Esophagus muscularis mucosa (tissue), 4 donors: ENCODE measurements around the gene TP53RK. TPM values are rescaled to one million over a fixed set of nuclear protein-coding genes. Genes with fewer than 3 reads are reported as not detected.
A peak's percentile ranks its signal among the peaks of the same experiment; 100 is the strongest.

Source experiments
- DNase-seq: peaks from one replicate; pipeline ENCODE4 v3.0.0-alpha.2; 2017; ENCODE audit errors: extremely low spot score
- H3K27ac ChIP-seq, 4 donors: fragments of 200-600 bp; sonication (generic); replicated peaks in 1 of 4; 1 replicate in 3 of 4; 2 replicates in 1 of 4; pipeline ENCODE4 v1.5.1; 2016 to 2019; ENCODE audit warnings: mild to moderate bottlenecking in 1 of 4
- H3K27me3 ChIP-seq, 4 donors: fragments of 200-600 bp; sonication (generic); one replicate each; pipeline versions ENCODE4 v1.5.1 to v1.6.0; 2016 to 2019
- H3K36me3 ChIP-seq, 4 donors: fragments of 200-600 bp; sonication (generic); one replicate each; pipeline ENCODE4 v1.5.1; 2016 to 2019
- H3K4me1 ChIP-seq, 4 donors: fragments of 200-600 bp; sonication (generic); one replicate each; pipeline ENCODE4 v1.5.1; 2016 to 2019
- H3K4me3 ChIP-seq, 4 donors: fragments of 200-600 bp; sonication (generic); 1 replicate in 2 of 4; 2 replicates in 2 of 4; pipeline ENCODE4 v1.5.1; 2016 to 2019; ENCODE audit warnings: mild to moderate bottlenecking in 4 of 4, moderate library complexity in 1 of 4
- H3K9me3 ChIP-seq, 4 donors: fragments of 200-600 bp; sonication (generic); 1 replicate in 3 of 4; 2 replicates in 1 of 4; pipeline ENCODE4 v1.5.1; 2016 to 2019
- EP300 ChIP-seq: sonication (generic); formaldehyde crosslinking; IDR thresholded peaks from one replicate; pipeline ENCODE4 v1.6.1; 2017; ENCODE audit warnings: antibody characterized with exemption
- POLR2A ChIP-seq: fragments of 450-650 bp; IDR thresholded peaks from one replicate; pipeline ENCODE4 v1.6.1; 2017; ENCODE audit warnings: antibody characterized with exemption, moderate library complexity, mild to moderate bottlenecking, low read depth
- POLR2AphosphoS5 ChIP-seq, 2 donors: sonication (generic); formaldehyde crosslinking; IDR thresholded peaks; one replicate each; pipeline ENCODE4 v1.6.1; 2017; ENCODE audit warnings: antibody characterized with exemption in 2 of 2
- WGBS: methylation state at CpG from one replicate; pipeline ENCODE4 v1.1.5; 2018; 5-methylcytosine and 5-hydroxymethylcytosine counted together
- intact Hi-C: fragments of 100-400 bp; cut with DNase I; formaldehyde crosslinking; loops from one replicate; pipeline ENCODE4 v1.15.1; 2023
- total RNA-seq, 4 donors: library from RNA; depleted of rRNA; stranded (reverse); fragments of >200 nt; gene quantifications; one replicate each; pipeline versions ENCODE4 v1.1.0 to v1.2.1, GENCODE V29; 2016
- TF ChIP-seq, protein P1 (sequence below), 3 experiments: fragments of 200-600 bp in 2 of 3; fragments of 450-650 bp in 1 of 3; sonication (generic) in 2 of 3; IDR thresholded peaks; one replicate each; pipeline ENCODE4 v1.5.1; 2017 to 2019; ENCODE audit warnings: antibody characterized with exemption in 3 of 3, mild to moderate bottlenecking in 2 of 3, moderate library complexity in 1 of 3

TP53RK gene
- total RNA-seq, 4 donors from 2014 or later, result 19.9 to 22.2 (median 21.0) TPM

DNA sequence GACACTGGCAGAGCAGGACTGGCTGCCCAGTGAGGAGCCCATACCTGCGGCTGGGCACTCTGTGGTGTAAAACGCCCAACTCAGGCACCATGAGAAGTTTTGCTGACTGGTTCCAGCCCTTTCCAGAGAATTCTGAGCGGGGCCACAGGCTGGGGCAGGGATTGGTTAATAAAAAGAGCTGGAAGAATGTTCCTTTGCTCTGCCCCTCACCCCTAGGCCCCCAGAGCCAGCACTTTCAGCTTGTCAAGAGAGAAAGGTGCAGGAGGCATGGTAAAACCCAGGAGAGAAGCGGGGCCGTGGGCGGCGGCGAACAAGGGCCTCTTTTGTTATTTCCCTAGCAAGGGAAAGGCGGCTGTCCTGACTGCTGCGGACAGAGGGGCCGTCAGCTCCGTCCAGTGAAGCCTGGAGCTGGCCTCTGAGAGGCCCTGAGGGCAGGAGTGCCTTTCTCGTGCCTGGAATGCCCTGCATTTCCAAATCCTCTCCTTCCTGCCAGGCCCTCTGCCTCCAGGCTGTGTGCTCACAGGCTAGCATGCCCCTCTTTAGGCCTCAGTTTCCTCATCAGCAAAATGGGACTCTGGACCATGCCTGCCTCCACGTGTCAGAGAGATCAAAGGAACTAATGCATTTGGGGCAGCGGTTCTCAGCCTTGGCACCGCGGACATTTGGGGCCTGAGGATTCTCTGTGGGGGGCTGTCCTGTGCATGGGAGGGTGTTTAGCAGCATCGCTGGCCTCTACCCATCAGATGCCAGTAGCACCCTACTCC lies 50.9 kb downstream of the TP53RK start:
- TF ChIP-seq, protein P1, sequence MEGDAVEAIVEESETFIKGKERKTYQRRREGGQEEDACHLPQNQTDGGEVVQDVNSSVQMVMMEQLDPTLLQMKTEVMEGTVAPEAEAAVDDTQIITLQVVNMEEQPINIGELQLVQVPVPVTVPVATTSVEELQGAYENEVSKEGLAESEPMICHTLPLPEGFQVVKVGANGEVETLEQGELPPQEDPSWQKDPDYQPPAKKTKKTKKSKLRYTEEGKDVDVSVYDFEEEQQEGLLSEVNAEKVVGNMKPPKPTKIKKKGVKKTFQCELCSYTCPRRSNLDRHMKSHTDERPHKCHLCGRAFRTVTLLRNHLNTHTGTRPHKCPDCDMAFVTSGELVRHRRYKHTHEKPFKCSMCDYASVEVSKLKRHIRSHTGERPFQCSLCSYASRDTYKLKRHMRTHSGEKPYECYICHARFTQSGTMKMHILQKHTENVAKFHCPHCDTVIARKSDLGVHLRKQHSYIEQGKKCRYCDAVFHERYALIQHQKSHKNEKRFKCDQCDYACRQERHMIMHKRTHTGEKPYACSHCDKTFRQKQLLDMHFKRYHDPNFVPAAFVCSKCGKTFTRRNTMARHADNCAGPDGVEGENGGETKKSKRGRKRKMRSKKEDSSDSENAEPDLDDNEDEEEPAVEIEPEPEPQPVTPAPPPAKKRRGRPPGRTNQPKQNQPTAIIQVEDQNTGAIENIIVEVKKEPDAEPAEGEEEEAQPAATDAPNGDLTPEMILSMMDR (IDR thresholded peaks at IDR 0.05), result no peak
- TF ChIP-seq EP300 (no peak), POLR2AphosphoS5 (IDR thresholded peaks at IDR 0.05) (no peak), POLR2A (no peak)
- 76% methylated on average over 17 of the region's 18 CpGs for WGBS
- Histone ChIP-seq H3K27me3 (no peaks in the 10 kb centered on the region), H3K4me1 (no peaks in the 10 kb centered on the region), H3K27ac (no peak overlapping the region), H3K4me3 (no peak overlapping the region), H3K36me3 (no peaks in the 10 kb centered on the region), H3K9me3 (no peaks in the 10 kb centered on the region)
- DNase-seq, result peak; percentile 26
- intact Hi-C loops, result no loop called here

DNA sequence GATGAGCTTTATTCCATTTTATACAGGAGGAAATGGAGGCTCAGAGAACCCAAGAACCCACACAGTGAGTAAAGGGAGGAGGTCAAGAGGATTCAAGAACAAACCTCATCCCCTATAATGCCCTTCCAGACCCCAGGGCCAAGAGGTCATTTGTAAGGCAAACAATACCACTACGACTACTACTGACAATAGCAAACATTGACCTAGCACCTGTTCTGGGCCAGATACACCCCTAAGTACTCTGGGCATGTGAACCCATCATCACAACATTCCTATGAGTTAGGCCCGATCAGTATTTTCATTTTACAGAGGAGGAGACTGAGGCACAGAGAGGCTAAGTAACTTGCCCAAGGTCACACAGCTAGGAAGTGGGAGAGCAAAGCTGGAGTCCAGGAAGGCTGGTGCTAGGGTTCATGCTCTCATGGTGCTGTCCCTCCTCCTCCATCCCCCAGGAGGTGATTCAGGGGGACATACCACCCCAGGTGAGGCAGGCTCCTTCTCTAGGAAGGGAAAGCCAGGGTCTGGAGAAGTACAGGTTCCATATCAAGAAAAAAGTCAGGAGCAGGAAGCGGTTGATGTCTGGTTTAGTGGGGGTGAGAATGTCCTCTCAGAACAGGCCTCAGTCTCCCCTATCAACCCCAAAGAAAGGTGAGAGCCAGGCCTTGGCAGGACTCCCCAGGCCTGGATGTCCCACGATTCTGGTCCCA lies 51.7 kb downstream of the TP53RK start:
- Histone ChIP-seq H3K9me3 (no peaks in the 10 kb centered on the region), H3K36me3 (no peaks in the 10 kb centered on the region), H3K4me1 (no peaks in the 10 kb centered on the region), H3K27me3 (no peaks in the 10 kb centered on the region), H3K4me3 (no peak overlapping the region), H3K27ac (no peak overlapping the region)
- 85% methylated on average over 4 of the region's 4 CpGs for WGBS
- no peak for TF ChIP-seq EP300
- TF ChIP-seq POLR2A, result no peak
- DNase-seq, result peak; percentile 45
- intact Hi-C loops, result no loop called here

DNA sequence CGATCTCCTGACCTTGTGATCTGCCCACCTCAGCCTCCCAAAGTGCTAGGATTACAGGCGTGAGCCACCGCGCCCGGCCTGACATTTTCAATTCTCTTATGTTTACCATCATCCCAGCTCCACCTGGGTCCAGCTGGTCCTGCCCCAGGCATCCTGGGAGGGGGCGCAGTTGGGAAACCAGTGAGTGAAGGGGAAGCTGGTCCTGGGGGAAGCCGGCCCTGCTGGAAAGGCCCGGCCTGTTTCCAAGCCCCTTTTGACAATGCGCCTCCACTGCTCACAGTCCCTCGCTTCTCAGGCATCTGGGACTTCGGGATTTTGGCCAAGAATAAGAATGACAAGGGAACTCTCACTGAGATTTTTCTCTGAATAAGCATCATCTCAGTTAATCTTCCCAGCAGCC lies 52.2 kb downstream of the TP53RK start:
- Histone ChIP-seq H3K27me3 (no peaks in the 10 kb centered on the region), H3K4me3 (no peak overlapping the region), H3K9me3 (no peaks in the 10 kb centered on the region), H3K36me3 (no peaks in the 10 kb centered on the region), H3K4me1 (no peaks in the 10 kb centered on the region), H3K27ac (no peak overlapping the region)
- 92% methylated on average over 11 of the region's 11 CpGs for WGBS
- no peak for DNase-seq
- TF ChIP-seq POLR2A (no peak), EP300 (no peak), POLR2AphosphoS5 (IDR thresholded peaks at IDR 0.05) (no peak)
- TF ChIP-seq, protein P1 (IDR thresholded peaks at IDR 0.05), result no peak
- intact Hi-C loops, result no loop called here

DNA sequence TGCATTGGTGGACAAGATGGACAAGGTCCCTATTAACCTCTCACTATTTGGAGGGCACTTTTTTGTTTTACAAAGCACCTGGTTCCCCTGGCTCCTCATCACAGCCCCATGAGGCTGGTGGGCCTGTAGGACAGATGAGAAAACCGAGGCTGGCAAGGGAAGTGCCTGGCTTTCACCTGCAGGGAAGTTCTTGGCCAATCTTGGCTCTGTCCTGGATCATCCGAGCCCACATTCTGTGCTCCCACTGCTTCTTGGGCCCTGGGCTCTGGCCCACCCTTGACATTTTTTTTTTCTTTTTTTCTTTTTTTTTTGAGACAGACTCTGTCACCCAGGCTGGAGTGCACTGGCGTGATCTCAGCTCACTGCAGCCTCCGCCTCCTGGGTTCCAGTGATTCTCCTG lies 52.7 kb downstream of the TP53RK start:
- DNase-seq, result peak; percentile 77
- H3K9me3 ChIP-seq, result no peaks in the 10 kb centered on the region
- intact Hi-C loops, result no loop called here
- no peaks in the 10 kb centered on the region for H3K27me3 ChIP-seq
- TF ChIP-seq, protein P1 (IDR thresholded peaks at IDR 0.05), result no peak
- no peak for TF ChIP-seq POLR2AphosphoS5 (IDR thresholded peaks at IDR 0.05)
- no peak for TF ChIP-seq EP300
- no peak for TF ChIP-seq POLR2A
- no peaks in the 10 kb centered on the region for H3K36me3 ChIP-seq
- no peak overlapping the region for H3K27ac ChIP-seq
- 96% methylated on average over 4 of the region's 4 CpGs for WGBS
- H3K4me1 ChIP-seq, result no peaks in the 10 kb centered on the region
- no peak overlapping the region for H3K4me3 ChIP-seq

DNA sequence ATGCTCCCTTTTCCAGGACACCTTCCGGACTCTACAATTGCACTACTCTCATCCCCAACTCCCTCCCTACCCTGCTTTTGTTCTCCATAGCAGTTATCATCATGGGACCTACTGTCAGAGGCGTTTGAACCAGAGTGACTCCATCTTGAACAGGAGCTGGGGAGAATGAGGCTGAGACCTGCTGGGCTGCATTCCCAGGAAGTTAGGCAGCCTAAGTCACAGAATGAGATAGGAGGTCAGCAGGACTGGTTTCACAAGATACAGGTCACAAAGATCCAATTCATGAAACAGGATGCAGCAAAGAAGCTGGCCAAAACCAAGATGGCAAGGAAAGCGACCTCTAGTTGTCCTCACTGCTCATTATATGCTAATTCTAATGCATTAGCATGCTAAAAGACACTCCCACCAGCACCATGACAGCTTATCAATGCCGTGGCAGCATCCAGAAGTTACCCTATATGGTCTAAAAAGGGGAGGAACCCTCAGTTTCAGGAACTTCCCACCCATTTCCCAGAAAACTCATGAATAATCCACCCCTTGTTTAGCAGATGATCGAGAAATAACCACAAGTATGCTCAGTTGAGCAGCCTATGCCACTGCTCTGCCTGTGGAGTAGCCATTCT lies 53.6 kb downstream of the TP53RK start:
- Histone ChIP-seq H3K4me3 (no peak overlapping the region), H3K4me1 (no peaks in the 10 kb centered on the region), H3K36me3 (no peaks in the 10 kb centered on the region), H3K9me3 (no peaks in the 10 kb centered on the region), H3K27me3 (no peaks in the 10 kb centered on the region), H3K27ac (no peak overlapping the region)
- 79% methylated on average over 5 of the region's 5 CpGs for WGBS
- intact Hi-C loops, result no loop called here
- TF ChIP-seq EP300 (no peak), POLR2A (no peak), POLR2AphosphoS5 (IDR thresholded peaks at IDR 0.05) (no peak)
- TF ChIP-seq, protein P1 (IDR thresholded peaks at IDR 0.05), result no peak
- no peak for DNase-seq
